Measurements from ENCODE around the gene ESPN. TPM values are rescaled to one million over a fixed set of nuclear protein-coding genes. Genes with fewer than 3 reads are reported as not detected.
A peak's percentile ranks its signal among the peaks of the same experiment; 100 is the strongest.

Gene ESPN
- total and polyA plus RNA-seq, 2 of the 4 experiments (the other 2 are of a cell fraction), result under 0.01 to 0.02 TPM

- intact Hi-C loops (cut with micrococcal nuclease), result no loop called here
- Histone ChIP-seq H3K23ac (ENCODE audit: low read depth, low read length) (peak overlapping the region; percentile 99), H3K14ac (replicated peaks; ENCODE audit: low read depth, low read length) (peak overlapping the region; percentile 87), H2BK120ac (ENCODE audit: low read depth, low read length) (no peak overlapping the region), H3K79me1 (ENCODE audit: low read depth in 1 of 2, low read length in 2 of 2) (peaks cover 5 to 37% of the 10 kb centered on the region in 2 experiments), H3K18ac (ENCODE audit: low read depth, low read length) (no peak overlapping the region), H2AK5ac (ENCODE audit: low read depth, low read length) (peak overlapping the region; percentile 73), H3K56ac (ENCODE audit: extremely low read depth, insufficient read depth, low read length) (no peak overlapping the region), H3K9ac (ENCODE audit: low read depth, low read length) (peak overlapping the region; percentile 18; the same call in 1 of the 2 replicates), H4K5ac (ENCODE audit: low read depth, low read length) (no peak overlapping the region), H3K4me3 (ENCODE audit: insufficient read depth, low read depth, low read length) (peak overlapping the region; percentile 91), H3K27ac (ENCODE audit: insufficient read depth, low read length) (no peak overlapping the region; the same call in 1 of the 2 replicates), H4K8ac (ENCODE audit: low read depth in 2 of 2, low read length in 2 of 2) (0 out of 4 replicates have a peak overlapping the region, but pooled peaks of 1 of the 2 experiments have one; percentile 33), H3K9me1 (ENCODE audit: insufficient read depth, low read length) (peaks cover 7% of the 10 kb centered on the region), H3K4ac (ENCODE audit: low read depth, low read length) (peak overlapping the region; percentile 56), H4K91ac (ENCODE audit: insufficient read depth, low read depth, low read length) (no peak overlapping the region), H2BK5ac (ENCODE audit: low read depth, low read length, poor library complexity, severe bottlenecking) (no peak overlapping the region), H3K4me2 (ENCODE audit: low read depth, low read length) (peak overlapping the region; percentile 88), H2AFZ (replicated peaks; ENCODE audit: low read length, poor library complexity) (peak overlapping the region; percentile 98), H2BK20ac (ENCODE audit: low read depth, low read length) (no peak overlapping the region), H3K9me3 (ENCODE audit: control insufficient read depth, insufficient read depth, low read length) (no peaks in the 10 kb centered on the region), H4K20me1 (ENCODE audit: insufficient read depth, low read length) (peaks cover 14% of the 10 kb centered on the region; the same call in 1 of the 2 replicates), H3K4me1 (ENCODE audit: control insufficient read depth, insufficient read depth, low read length) (peaks cover 9% of the 10 kb centered on the region), H2AK9ac (replicated peaks; ENCODE audit: low read depth, low read length, poor library complexity) (peak overlapping the region; percentile 97), H3K27me3 (ENCODE audit: control insufficient read depth, insufficient read depth, low read length) (no peaks in the 10 kb centered on the region), H3K36me3 (ENCODE audit: control insufficient read depth, insufficient read depth, low read length) (no peaks in the 10 kb centered on the region), H2BK15ac (ENCODE audit: low read depth, low read length) (no peak overlapping the region)
- no peak for DNase-seq
- ATAC-seq (ENCODE audit: low read depth), result no peak
- no TSS peak for BruUV-seq (replicated peaks)
- in situ Hi-C loops (cut with MboI; ENCODE audit: low sequenced_read_pairs), result no loop called here
- ChIA-PET POLR2A (ENCODE audit: unreplicated experiment) (no interaction called here), CTCF (no interaction called here)
- dilution Hi-C loops (cut with HindIII; ENCODE audit: low sequenced_read_pairs, unreplicated experiment), result no loop called here
- TF ChIP-seq USF2 (IDR thresholded peaks at IDR 0.05; ENCODE audit: low read depth, low read length) (no peak), NFE2L2 (IDR thresholded peaks at IDR 0.05; ENCODE audit: low read depth, low read length) (no peak), SMC3 (IDR thresholded peaks at IDR 0.05; ENCODE audit: low read depth, low read length) (no peak), RCOR1 (IDR thresholded peaks at IDR 0.05; ENCODE audit: insufficient replicate concordance, low read length) (no peak), CEBPB (IDR thresholded peaks at IDR 0.05; ENCODE audit: low read depth, low read length) (no peak), RFX5 (IDR thresholded peaks at IDR 0.05; ENCODE audit: low read depth, low read length) (no peak), RAD21 (IDR thresholded peaks at IDR 0.05; ENCODE audit: low read length) (no peak)
- 85% methylated on average over 6 of the region's 16 CpGs; no CpG with 5 or more reads in 1 of the 2 experiments for WGBS, 2 experiments (ENCODE audit: extremely low coverage in 2 of 2, insufficient read length in 1 of 2)
Observed at GRCh38 chr1:6391951-6392808, 32.4 kb upstream of the ESPN start.
